Breast epithelium (tissue), 4 donors: ENCODE results near the gene PPM1M. TPM values are rescaled to one million over a fixed set of nuclear protein-coding genes. Genes with fewer than 3 reads are reported as not detected.

Experiments
- DNase-seq, 2 donors: peaks; one replicate each; pipeline ENCODE4 v3.0.0-alpha.2; 2019; ENCODE audit warnings: low spot score in 2 of 2
- H3K27ac ChIP-seq, 2 donors: fragments of 200-600 bp; sonication (generic) in 1 of 2; one replicate each; pipeline ENCODE4 v1.5.1; 2016 to 2019; ENCODE audit warnings: mild to moderate bottlenecking in 1 of 2
- H3K27me3 ChIP-seq, 2 donors: fragments of 200-600 bp; sonication (generic) in 1 of 2; one replicate each; pipeline versions ENCODE4 v1.5.1 to v1.6.0; 2017 to 2019; ENCODE audit warnings: control low read depth in 1 of 2, mild to moderate bottlenecking in 1 of 2
- H3K36me3 ChIP-seq: fragments of 200-600 bp; one replicate; pipeline ENCODE4 v1.5.1; 2019
- H3K4me1 ChIP-seq, 2 donors: fragments of 200-600 bp; sonication (generic); one replicate each; pipeline ENCODE4 v1.5.1; 2016 to 2019; ENCODE audit warnings: control low read depth in 1 of 2
- H3K4me3 ChIP-seq, 3 donors: fragments of 200-600 bp; sonication (generic); 1 replicate in 2 of 3; 2 replicates in 1 of 3; pipeline ENCODE4 v1.5.1; 2016 to 2019; ENCODE audit warnings: mild to moderate bottlenecking in 3 of 3, moderate library complexity in 2 of 3
- H3K9me3 ChIP-seq, 2 donors: fragments of 200-600 bp; sonication (generic) in 1 of 2; one replicate each; pipeline ENCODE4 v1.5.1; 2016 to 2019; ENCODE audit warnings: control low read depth in 1 of 2
- POLR2A ChIP-seq: fragments of 450-650 bp; IDR thresholded peaks from one replicate; pipeline ENCODE4 v1.6.1; 2016; ENCODE audit warnings: antibody characterized with exemption, mild to moderate bottlenecking, moderate library complexity
- POLR2AphosphoS5 ChIP-seq, 3 donors: sonication (generic); formaldehyde crosslinking; IDR thresholded peaks; one replicate each; pipeline ENCODE4 v1.6.1; 2017; ENCODE audit warnings: antibody characterized with exemption in 3 of 3
- intact Hi-C: fragments of 100-400 bp; cut with DNase I; formaldehyde crosslinking; loops from one replicate; pipeline ENCODE4 v1.15.1; 2023; ENCODE audit warnings: low total_unique reads
- total RNA-seq, 3 donors: library from RNA; depleted of rRNA; stranded (reverse); fragments of >200 nt; gene quantifications; one replicate each; pipeline ENCODE4 v1.1.0, GENCODE V29; 2016
- TF ChIP-seq, protein P1 (sequence below), 3 donors: fragments of 450-650 bp; IDR thresholded peaks; one replicate each; pipeline ENCODE4 v1.5.1; 2016 to 2017; ENCODE audit warnings: antibody characterized with exemption in 3 of 3, mild to moderate bottlenecking in 3 of 3, moderate library complexity in 3 of 3

Gene PPM1M
- total RNA-seq, 3 donors from 2014 or later: 15.4 to 31.2 (median 20.2) TPM

DNA sequence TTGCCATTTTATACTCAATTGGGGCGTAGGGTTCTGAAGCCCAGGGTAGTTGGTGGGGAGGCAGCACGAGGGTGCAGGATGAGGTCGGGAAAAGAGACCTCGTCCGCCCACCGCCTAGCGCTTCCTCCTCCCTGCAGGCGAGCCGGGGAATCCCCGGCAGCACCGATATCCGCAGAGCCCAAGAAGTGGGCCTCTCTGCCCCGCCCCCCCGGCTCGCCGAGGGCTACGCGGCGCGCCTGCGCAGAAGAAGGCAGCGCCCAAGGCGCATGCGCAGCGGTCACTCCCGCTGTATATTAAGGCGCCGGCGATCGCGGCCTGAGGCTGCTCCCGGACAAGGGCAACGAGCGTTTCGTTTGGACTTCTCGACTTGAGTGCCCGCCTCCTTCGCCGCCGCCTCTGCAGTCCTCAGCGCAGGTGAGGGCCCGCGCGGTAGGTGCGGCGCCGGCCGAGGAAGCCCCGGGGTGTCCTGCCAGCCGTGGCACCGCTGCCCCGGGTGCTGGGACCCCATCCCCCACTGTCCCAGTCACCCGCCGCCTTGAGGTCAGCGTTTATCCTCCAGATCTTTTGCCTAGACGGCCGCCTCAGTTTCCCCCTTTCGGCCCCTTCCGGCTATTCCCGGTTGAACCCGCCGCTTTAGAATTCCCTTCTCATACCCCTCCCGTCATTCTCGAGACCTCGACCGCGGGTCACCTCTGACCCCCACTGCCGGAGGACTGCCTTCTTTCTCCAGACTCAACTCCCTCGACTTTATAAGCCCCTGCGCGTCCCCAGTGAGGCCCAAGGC, 47.5 kb upstream of the PPM1M start, which contains the start of gene ALAS1:
TSS of gene ALAS1 (plus strand) at position 319 of the 784 bp plus-strand sequence. CDS start 1,082 bp downstream, outside the sequence.
- intact Hi-C loops: no loop called here
- Histone ChIP-seq H3K27ac (peak within 1 kb of the TSS; percentile 84 to 87), H3K36me3 (no peaks in the 10 kb centered on the region), H3K4me3 (peak within 1 kb of the TSS; percentile 74 to 78 (median 77)), H3K9me3 (no peaks in the 10 kb centered on the region), H3K4me1 (peaks cover 5 to 15% of the 10 kb centered on the region in 2 donors), H3K27me3 (no peaks in the 10 kb centered on the region)
- TF ChIP-seq, protein P1, sequence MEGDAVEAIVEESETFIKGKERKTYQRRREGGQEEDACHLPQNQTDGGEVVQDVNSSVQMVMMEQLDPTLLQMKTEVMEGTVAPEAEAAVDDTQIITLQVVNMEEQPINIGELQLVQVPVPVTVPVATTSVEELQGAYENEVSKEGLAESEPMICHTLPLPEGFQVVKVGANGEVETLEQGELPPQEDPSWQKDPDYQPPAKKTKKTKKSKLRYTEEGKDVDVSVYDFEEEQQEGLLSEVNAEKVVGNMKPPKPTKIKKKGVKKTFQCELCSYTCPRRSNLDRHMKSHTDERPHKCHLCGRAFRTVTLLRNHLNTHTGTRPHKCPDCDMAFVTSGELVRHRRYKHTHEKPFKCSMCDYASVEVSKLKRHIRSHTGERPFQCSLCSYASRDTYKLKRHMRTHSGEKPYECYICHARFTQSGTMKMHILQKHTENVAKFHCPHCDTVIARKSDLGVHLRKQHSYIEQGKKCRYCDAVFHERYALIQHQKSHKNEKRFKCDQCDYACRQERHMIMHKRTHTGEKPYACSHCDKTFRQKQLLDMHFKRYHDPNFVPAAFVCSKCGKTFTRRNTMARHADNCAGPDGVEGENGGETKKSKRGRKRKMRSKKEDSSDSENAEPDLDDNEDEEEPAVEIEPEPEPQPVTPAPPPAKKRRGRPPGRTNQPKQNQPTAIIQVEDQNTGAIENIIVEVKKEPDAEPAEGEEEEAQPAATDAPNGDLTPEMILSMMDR (IDR thresholded peaks at IDR 0.05): no peak
- TF ChIP-seq POLR2A (peak; percentile 69), POLR2AphosphoS5 (IDR thresholded peaks at IDR 0.05) (peak in 2 of 3 donors; percentile 55 to 70)
- DNase-seq: peak; percentile 83 to 85

GRCh38 chr3:52198643-52199608, 46.6 kb upstream of the PPM1M start:
- no peak for TF ChIP-seq POLR2A
- no peak for TF ChIP-seq POLR2AphosphoS5 (IDR thresholded peaks at IDR 0.05)
- TF ChIP-seq, protein P1 (IDR thresholded peaks at IDR 0.05): no peak
- no peaks in the 10 kb centered on the region for H3K27me3 ChIP-seq
- peak overlapping the region; percentile 74 to 78 (median 77) for H3K4me3 ChIP-seq
- intact Hi-C loops: no loop called here
- H3K27ac ChIP-seq: peak overlapping the region; percentile 84 to 87
- no peaks in the 10 kb centered on the region for H3K9me3 ChIP-seq
- H3K4me1 ChIP-seq: peaks cover 5 to 15% of the 10 kb centered on the region in 2 donors
- H3K36me3 ChIP-seq: no peaks in the 10 kb centered on the region
- no peak for DNase-seq

GRCh38 chr3:52200981-52201679, 44.4 kb upstream of the PPM1M start:
- intact Hi-C loops: no loop called here
- no peak for DNase-seq
- H3K27me3 ChIP-seq: no peaks in the 10 kb centered on the region
- no peak overlapping the region for H3K27ac ChIP-seq
- H3K4me3 ChIP-seq: no peak overlapping the region
- no peaks in the 10 kb centered on the region for H3K36me3 ChIP-seq
- TF ChIP-seq, protein P1 (IDR thresholded peaks at IDR 0.05): no peak
- TF ChIP-seq POLR2AphosphoS5 (IDR thresholded peaks at IDR 0.05): no peak
- H3K4me1 ChIP-seq: peaks cover 5 to 15% of the 10 kb centered on the region in 2 donors
- no peaks in the 10 kb centered on the region for H3K9me3 ChIP-seq

- no peaks in the 10 kb centered on the region for H3K9me3 ChIP-seq
- peaks cover 1 to 3% of the 10 kb centered on the region in 2 donors for H3K4me1 ChIP-seq
- TF ChIP-seq POLR2AphosphoS5 (IDR thresholded peaks at IDR 0.05) (no peak), POLR2A (no peak)
- TF ChIP-seq, protein P1 (IDR thresholded peaks at IDR 0.05): no peak
- no peaks in the 10 kb centered on the region for H3K36me3 ChIP-seq
- no peaks in the 10 kb centered on the region for H3K27me3 ChIP-seq
- DNase-seq: no peak
- H3K27ac ChIP-seq: no peak overlapping the region
- intact Hi-C loops: no loop called here
- H3K4me3 ChIP-seq: no peak overlapping the region
Measured at GRCh38 chr3:52202384-52203077, 43.0 kb upstream of the PPM1M start.
